ENCODE results near the gene MAGI1.

Gene MAGI1

GRCh38 chr3:65827076-65827475 is 211.6 kb downstream of the MAGI1 start:
- Histone ChIP-seq H3K27me3 (no peaks in the 10 kb centered on the region), H3K4me3 (ENCODE audit: low read depth in 1 of 2, low read length in 1 of 2) (no peak overlapping the region)
- TF ChIP-seq CTCF (IDR thresholded peaks at IDR 0.05) = no peak

GRCh38 chr3:65824166-65824565 is 214.6 kb downstream of the MAGI1 start:
- Histone ChIP-seq H3K27me3 (no peaks in the 10 kb centered on the region), H3K4me3 (ENCODE audit: low read depth in 1 of 2, low read length in 1 of 2) (no peak overlapping the region), H3K4me1 (ENCODE audit: control insufficient read depth in 1 of 2, insufficient read depth in 1 of 2, low read depth in 1 of 2, low read length in 1 of 2) (no peaks in the 10 kb centered on the region), H3K9me3 (no peaks in the 10 kb centered on the region), H3K27ac (no peak overlapping the region), H3K36me3 (no peaks in the 10 kb centered on the region)
- no peak for TF ChIP-seq CTCF (IDR thresholded peaks at IDR 0.05)

More at GRCh38 chr3:65827076-65827475, 211.6 kb downstream of the MAGI1 start:
- H3K36me3 ChIP-seq = no peaks in the 10 kb centered on the region
- H3K4me1 ChIP-seq (ENCODE audit: control insufficient read depth in 1 of 2, insufficient read depth in 1 of 2, low read depth in 1 of 2, low read length in 1 of 2) = no peaks in the 10 kb centered on the region
- no peak overlapping the region for H3K27ac ChIP-seq
- no peaks in the 10 kb centered on the region for H3K9me3 ChIP-seq

GRCh38 chr3:65820600-65820999 is 218.1 kb downstream of the MAGI1 start:
- no peak for TF ChIP-seq CTCF (IDR thresholded peaks at IDR 0.05)
- no peaks in the 10 kb centered on the region for H3K27me3 ChIP-seq
- no peaks in the 10 kb centered on the region for H3K36me3 ChIP-seq
- no peaks in the 10 kb centered on the region for H3K4me1 ChIP-seq (ENCODE audit: control insufficient read depth in 1 of 2, insufficient read depth in 1 of 2, low read depth in 1 of 2, low read length in 1 of 2)
- no peaks in the 10 kb centered on the region for H3K9me3 ChIP-seq
- H3K4me3 ChIP-seq (ENCODE audit: low read depth in 1 of 2, low read length in 1 of 2) = no peak overlapping the region
- H3K27ac ChIP-seq = no peak overlapping the region

- TF ChIP-seq CTCF (IDR thresholded peaks at IDR 0.05) = no peak
Measured at GRCh38 chr3:65819896-65820295, 218.8 kb downstream of the MAGI1 start.

GRCh38 chr3:65817553-65818126 is 221.1 kb downstream of the MAGI1 start:
- Histone ChIP-seq H3K27me3 (no peaks in the 10 kb centered on the region), H3K9me3 (no peaks in the 10 kb centered on the region), H3K4me1 (ENCODE audit: control insufficient read depth in 1 of 2, insufficient read depth in 1 of 2, low read depth in 1 of 2, low read length in 1 of 2) (no peaks in the 10 kb centered on the region), H3K27ac (no peak overlapping the region), H3K4me3 (ENCODE audit: low read depth in 1 of 2, low read length in 1 of 2) (no peak overlapping the region), H3K36me3 (no peaks in the 10 kb centered on the region)
- TF ChIP-seq CTCF (IDR thresholded peaks at IDR 0.05) = no peak

More at GRCh38 chr3:65819896-65820295, 218.8 kb downstream of the MAGI1 start:
- H3K27me3 ChIP-seq = no peaks in the 10 kb centered on the region
- no peaks in the 10 kb centered on the region for H3K36me3 ChIP-seq
- H3K9me3 ChIP-seq = no peaks in the 10 kb centered on the region
- H3K4me1 ChIP-seq (ENCODE audit: control insufficient read depth in 1 of 2, insufficient read depth in 1 of 2, low read depth in 1 of 2, low read length in 1 of 2) = no peaks in the 10 kb centered on the region
- no peak overlapping the region for H3K4me3 ChIP-seq (ENCODE audit: low read depth in 1 of 2, low read length in 1 of 2)
- no peak overlapping the region for H3K27ac ChIP-seq

Data from neutrophil (primary cell).